ENCODE data around the gene ZNF70.

DNA sequence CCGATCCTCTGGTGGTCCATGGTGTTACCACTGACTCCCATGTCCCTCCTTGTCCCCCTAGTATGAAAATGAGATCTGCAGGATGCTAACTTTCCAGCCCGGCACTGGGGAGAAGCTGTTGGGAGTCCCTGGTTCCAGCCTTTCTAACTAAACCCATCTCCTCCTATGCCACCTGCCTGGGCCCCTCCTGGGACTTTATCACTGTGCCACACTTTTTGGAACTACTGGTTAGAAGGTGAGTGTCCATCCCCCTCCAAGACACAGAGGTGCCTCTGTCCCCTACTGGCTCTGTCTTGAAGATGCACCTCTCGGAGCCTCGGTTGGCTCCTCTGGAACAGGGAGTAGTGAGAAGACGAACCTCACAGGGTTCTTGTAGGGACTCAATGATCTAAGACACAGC is 60.2 kb downstream of the ZNF70 start, which contains the start of gene RGL4:
- TF ChIP-seq, protein P1, sequence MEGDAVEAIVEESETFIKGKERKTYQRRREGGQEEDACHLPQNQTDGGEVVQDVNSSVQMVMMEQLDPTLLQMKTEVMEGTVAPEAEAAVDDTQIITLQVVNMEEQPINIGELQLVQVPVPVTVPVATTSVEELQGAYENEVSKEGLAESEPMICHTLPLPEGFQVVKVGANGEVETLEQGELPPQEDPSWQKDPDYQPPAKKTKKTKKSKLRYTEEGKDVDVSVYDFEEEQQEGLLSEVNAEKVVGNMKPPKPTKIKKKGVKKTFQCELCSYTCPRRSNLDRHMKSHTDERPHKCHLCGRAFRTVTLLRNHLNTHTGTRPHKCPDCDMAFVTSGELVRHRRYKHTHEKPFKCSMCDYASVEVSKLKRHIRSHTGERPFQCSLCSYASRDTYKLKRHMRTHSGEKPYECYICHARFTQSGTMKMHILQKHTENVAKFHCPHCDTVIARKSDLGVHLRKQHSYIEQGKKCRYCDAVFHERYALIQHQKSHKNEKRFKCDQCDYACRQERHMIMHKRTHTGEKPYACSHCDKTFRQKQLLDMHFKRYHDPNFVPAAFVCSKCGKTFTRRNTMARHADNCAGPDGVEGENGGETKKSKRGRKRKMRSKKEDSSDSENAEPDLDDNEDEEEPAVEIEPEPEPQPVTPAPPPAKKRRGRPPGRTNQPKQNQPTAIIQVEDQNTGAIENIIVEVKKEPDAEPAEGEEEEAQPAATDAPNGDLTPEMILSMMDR (IDR thresholded peaks at IDR 0.05): no peak
- no peak for TF ChIP-seq EZH2 (IDR thresholded peaks at IDR 0.05)
- TF ChIP-seq EZH2phosphoT487 (IDR thresholded peaks at IDR 0.05): no peak

Data from neural progenitor cell (in vitro differentiated cells).